NCI-H446 treated with DMSO at 0.1 percent for 48 hours (cell line): ENCODE measurements around the gene PSPH.
"Not testable (repeated sequence)": the region's sequence is repeated elsewhere in the genome, so short reads cannot be mapped to it uniquely, and the experiment has no call there.

Source experiments
- DNase-seq: peaks from one replicate; lab custom pipeline; 2025; lab: John Stamatoyannopoulos, UW

Gene PSPH

GRCh38 chr7:56062382-56062781 is 11.1 kb upstream of the PSPH start:
- DNase-seq, result no peak

DNA sequence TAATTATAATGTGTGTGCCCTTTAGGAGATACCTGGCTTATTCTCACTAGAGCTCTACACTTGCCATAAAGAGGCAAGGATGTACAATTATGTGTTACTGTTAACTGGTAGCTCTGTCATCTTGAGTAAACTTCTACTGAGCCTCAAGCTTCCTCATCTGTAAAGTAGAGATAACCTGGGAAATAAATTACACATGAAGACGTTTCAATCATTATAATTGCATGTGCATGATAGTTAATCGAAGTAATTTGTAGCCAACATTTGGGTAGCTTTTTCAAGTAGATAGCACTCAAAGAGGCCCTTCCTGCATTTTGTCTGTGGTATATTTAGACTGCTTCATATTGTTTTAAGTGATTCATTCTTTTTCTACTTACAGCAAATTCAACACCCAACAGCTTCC is 2.7 kb upstream of the PSPH start:
- no peak for DNase-seq

GRCh38 chr7:56053379-56053778 is 2.1 kb upstream of the PSPH start:
- DNase-seq, result no peak

DNA sequence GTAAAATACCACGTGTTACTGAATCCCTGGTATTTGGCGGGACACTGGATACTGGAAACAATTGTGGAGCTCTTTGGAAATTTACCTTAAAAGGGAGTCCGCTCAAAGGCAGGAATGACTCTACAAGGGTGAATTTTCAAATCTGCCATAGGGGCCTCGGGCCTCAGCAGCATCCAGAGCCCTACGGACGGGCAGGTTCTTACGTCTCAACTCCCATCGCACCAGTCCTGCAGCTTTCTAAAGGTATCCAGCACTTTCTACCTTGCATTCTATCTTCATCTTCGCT is 248 bp downstream of the PSPH start:
- no peak for DNase-seq

GRCh38 chr7:56048763-56049162 is 2.5 kb downstream of the PSPH start:
- not testable (repeated sequence) for DNase-seq

DNA sequence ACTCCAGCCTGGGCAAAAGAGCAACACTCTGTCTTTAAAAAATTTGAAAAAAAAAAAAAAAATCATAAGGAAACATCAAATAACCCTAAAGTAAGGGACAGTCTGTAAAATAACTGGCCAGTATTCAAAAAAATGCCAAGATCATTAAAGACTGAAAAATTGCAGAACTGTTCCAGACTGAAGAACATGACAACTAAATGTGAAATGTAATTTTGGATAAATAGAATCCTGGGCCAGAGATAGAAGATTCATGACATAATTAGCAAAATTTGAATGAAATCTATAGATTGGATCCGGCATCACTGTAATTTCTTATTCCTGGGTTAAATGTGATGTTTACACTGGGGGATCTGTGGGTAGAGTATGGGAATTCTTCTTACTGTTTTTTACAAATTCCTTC is 3.0 kb downstream of the PSPH start:
- no peak for DNase-seq

DNA sequence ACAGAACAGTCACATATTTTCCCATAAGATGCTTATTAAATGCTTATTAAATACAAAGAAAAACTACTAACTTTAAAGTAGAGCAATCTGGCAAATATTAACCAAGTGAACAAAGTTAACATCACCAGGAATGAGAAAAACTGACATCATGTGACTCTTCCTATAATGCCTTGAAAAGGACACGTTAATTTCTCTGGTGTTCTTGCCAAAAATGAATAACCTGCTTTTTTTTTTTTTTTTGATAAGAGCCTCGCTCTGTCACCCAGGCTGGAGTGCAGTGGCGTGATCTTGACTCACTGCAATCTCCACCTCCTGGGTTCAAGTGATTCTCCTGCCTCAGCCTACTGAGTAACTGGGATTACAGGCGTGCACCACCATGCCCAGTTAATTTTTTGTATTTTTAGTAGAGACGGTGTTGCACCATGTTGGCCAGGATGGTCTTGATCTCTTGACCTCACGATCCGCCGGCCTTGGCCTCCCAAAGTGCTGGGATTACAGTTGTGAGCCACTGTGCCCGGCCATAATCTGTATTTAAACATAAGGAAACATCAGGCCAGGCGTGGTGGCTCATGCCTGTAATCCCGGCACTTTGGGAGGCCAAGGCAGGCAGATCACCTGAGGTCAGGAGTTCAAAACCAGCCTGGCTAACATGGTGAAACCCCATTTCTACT is 3.7 kb downstream of the PSPH start:
- DNase-seq, result not testable (repeated sequence)

DNA sequence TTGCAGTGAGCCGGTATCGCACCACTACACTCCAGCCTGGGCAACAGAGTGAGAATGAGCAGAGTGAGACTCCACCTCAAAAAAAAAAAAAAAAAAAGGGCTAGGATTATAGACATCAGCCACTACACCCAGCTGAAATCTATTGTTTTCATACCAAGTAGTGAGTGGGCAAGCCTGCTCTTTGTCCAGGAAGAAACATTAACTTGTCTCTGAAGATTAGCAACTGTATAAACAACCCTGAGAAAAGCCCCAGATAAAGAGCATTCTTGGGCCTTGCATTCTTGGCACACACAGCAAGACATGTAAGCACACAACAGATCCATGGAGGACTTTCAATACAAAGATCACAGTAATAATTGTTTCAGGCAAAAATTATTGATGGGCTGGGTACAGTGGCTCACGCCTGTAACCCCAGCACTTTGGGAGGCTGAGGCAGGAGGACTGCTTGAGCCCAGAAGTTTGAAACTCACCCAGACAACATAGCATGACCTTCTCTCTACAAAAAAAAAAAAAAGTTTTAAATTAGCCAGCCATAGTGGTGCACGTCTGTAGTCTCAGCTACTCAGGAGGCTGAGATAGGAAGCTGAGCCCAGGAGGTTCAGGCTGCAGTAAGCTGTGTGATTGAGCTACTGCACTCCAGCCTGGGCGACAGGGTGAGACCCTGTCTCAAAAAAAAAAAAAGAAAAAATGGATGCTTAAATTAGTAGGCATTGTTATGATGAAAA is 4.4 kb downstream of the PSPH start:
- DNase-seq, result no peak

DNA sequence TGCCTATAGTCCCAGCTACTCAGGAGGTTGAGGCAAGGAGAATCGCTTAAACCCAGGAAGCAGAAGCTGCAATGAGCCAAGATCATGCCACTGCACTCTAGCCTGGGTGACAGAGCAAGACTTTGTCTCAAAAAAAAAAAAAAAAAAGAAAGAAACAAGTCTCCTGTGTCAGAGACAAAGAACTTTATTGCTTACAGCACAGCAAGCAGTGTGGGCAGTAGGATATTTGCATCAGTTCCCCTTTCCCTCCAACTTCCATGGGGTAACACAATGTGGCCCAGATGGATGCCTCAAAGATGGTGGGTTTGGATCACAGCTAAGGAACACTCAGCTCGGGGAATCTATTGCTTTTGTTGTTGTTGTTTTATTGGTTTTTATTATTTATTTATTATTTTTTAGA is 5.5 kb downstream of the PSPH start:
- not testable (repeated sequence) for DNase-seq

DNA sequence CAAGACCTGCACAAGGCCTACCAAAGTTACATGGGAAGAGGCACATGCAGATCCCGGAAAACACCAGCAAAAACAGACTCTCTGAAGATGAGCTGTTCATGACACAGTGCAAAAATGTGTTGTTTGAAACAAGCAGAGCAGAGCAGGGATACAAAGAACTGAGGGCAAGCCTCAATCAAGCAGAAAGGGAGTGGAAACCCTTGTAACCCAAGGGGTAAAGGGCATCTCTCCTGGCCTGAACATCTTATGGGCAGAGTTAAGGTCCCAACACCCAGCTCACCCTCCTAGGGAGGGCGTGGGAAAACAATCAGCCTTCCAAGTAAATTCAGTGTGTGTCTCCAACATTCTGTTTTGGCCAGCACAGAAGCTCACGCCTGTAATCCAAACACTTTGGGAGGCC is 10.5 kb downstream of the PSPH start:
- DNase-seq, result no peak

- DNase-seq, result peak; percentile 58
These were observed 17.4 kb downstream of the PSPH start for GRCh38 chr7:56033671-56034432.

- DNase-seq, result not testable (repeated sequence)
These were observed 18.7 kb downstream of the PSPH start for GRCh38 chr7:56032578-56032977.

- not testable (repeated sequence) for DNase-seq
These were observed 19.7 kb downstream of the PSPH start for GRCh38 chr7:56031556-56031955.

- DNase-seq, result no peak
These were observed 20.9 kb downstream of the PSPH start for GRCh38 chr7:56030340-56030739.

DNA sequence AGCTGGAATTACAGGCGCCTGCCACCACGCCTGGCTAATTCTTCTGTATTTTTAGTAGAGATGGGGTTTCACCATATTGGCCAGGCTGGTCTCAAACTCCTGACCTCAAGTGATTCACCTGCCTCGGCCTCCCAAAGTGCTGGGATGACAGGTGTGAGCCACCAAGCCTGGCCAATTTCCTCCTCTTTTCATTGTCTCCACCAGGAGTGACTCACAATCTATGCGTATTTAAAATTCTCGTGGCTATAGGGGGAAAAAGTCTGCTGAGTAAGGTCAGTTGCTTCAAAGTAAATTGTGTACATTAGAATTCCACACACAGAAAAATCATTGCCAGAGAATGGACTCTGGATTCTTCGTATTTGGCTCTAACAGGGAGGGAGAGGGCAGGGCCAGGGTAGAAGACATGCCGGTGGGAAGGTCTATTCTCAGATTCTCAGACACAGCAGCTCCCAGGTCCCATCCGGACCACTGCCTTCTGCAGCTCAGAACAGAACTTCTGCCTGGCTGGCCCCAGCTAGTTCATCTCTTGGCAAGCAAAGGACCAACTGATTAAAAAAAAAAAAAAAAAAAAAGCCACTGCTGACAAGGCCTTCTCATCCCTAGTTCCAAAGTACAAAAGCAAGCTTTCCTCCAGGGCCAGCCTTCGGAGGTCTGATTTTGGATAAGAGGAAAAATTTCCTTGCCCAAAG is 22.2 kb downstream of the PSPH start:
- DNase-seq, result no peak

DNA sequence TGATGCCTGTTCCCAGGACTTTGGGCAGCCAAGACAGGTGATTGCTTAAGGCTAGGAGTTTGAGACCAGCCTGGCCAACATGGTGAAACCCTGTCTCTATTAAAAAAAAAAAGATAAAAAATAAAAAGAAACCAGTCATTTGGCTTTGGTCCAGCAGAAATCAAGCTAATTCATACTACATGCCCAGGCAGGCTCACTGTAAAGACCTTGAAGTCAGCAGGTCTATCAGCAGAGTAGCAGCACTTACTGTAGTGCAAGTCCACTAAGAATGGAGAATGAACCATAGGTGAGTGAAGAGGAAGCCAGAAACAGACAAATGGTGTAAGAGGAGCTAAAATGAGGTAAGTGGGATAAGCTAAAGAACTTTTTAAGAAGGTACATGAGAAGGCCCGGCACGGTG is 24.7 kb downstream of the PSPH start:
- no peak for DNase-seq

- DNase-seq, result no peak
These were observed 27.7 kb downstream of the PSPH start for GRCh38 chr7:56023500-56023899.

DNA sequence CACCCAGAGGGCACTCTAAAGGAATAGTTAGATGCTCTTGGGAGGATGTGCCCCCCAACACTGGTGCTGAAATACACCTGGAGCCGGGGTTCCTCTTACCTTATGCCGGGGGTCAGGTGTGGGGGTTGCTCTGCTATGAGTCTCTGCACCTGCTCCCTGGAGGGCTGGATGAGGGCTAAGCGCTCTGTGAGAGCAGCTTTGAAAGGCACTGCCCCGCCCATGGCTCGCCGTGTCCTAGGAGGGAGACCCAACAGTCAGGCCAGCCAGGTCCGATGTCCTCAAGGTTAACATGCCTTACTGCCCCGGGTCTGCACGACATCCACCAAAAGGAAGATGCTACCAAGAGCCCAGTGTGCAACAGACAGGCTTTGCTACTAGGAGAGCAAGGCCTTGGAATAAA is 31.7 kb downstream of the PSPH start:
- DNase-seq, result no peak

GRCh38 chr7:56017015-56017414 is 34.2 kb downstream of the PSPH start:
- not testable (repeated sequence) for DNase-seq

DNA sequence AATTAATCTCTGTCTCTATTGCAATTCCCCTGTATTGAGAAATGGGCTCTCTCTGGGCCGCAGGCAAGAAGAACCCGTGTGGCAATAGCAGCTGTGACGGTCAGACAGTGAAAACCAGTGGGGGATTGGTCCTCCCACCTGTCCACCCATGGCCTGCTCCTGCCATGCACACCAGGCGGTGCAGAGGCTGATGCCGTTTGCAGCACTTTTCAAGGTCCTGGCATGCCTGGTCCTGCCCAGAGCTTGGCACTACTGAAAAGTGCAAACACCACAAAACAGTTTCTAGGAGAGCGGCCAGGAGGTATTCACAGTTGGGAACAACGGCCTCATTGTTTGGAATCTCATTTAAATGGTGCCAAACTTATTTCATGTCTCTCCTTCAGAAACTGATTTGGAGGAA is 41.5 kb downstream of the PSPH start:
- peak; percentile 75 for DNase-seq

DNA sequence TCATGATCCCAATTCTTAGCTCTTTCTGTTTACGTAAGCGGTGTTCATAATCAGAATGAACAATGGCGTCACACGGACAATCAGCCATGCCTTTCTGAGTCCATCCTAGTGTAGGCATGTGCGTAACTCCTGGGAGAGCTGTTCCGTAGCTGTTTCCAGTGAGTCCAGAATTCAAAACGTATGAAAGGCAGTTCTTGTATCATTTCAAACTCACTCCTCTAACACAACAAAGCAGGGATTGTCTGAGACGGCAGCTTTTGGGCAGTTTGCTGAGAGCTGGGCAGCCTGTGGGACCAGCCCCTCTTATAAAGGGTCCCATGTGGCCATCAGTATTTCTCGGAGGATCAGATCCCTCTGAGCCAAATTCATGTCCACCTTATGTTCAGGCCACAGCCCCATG is 43.4 kb downstream of the PSPH start:
- DNase-seq, result no peak

- DNase-seq, result no peak
These were observed 44.0 kb downstream of the PSPH start for GRCh38 chr7:56007167-56007652.

- no peak for DNase-seq
These were observed 47.5 kb downstream of the PSPH start for GRCh38 chr7:56003749-56004148.
